HG03457 (cell line): ENCODE measurements around the gene PELO.

Experiments used
- ATAC-seq: cut with Tn5 transposase; IDR thresholded peaks from one replicate; pipeline ENCODE4 v1.9.1; 2021; ENCODE audit warnings: moderate number of reproducible peaks; ENCODE audit not compliant: unreplicated experiment

PELO gene

GRCh38 chr5:52825826-52826225 is 38.1 kb downstream of the PELO start:
- ATAC-seq = peak; percentile 82

DNA sequence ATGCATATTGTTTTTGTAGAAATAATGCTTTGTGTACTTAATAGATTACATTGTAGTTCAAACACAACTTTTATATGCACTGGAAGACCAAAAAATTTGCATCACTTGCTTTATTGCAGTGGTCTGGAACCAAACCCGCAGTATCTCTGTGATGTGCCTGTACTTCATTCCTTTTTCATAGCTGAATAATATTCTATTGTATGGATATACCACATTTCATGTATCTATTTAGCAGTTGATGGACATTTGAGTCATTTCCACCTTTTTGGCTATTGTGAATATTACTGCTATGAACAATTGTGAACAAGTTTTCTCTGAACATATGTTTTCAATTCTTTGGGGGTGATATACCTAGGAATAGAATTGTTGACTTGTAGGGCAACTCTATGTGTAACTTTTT is 40.1 kb downstream of the PELO start:
- ATAC-seq = no peak

GRCh38 chr5:52829664-52830063 is 41.9 kb downstream of the PELO start:
- no peak for ATAC-seq

DNA sequence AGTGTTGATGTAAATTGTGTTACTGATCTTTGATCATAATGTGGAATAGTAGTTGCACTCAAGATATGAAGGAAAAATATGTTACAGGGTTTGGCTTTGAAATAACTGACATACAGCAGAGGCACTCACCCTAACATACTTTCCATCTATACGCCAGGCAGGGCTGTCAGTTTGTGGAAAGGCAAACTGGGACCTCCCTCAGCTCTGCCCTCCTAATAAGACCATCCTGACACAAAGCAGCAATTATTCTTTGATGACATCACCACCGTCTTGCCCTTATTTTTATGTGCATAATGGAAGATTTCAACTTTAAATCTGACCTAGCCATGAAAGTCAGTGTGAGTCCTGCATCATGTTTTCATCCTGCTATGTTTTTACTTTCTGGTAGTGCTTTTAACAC is 42.9 kb downstream of the PELO start:
- no peak for ATAC-seq

DNA sequence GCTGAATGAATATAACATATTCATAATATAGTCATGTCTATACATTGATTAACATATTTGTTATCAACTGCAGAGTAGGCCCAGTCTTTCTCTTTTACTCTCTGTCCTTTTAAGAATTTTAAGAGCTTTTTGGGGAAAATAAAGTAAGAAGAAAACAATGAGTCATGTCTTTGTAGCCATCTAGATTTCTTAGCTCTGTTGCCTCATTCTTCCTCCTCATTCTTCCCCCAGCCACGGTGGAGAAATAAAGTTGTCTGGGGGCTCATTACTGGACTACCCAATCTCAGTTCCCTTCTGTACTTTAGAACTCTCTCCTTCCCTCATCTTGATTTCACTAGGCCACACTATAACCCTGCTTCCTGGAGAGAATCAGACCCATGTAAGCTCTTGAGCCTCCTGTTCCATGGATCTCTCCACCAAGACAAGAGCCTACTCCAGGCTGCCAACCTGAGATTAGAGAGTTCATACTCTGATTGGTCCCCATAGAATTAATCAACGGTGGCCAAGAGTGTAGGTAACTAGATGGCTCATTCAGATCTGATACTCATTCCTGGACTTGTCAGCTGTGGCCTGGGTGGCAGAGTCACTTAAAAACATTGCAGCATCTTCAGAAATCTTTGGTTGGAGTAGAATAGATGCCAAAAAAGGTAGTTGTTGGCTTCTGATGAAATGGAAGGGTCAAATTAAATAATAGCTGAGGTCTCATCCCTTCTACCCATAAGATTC is 44.2 kb downstream of the PELO start:
- ATAC-seq = no peak

DNA sequence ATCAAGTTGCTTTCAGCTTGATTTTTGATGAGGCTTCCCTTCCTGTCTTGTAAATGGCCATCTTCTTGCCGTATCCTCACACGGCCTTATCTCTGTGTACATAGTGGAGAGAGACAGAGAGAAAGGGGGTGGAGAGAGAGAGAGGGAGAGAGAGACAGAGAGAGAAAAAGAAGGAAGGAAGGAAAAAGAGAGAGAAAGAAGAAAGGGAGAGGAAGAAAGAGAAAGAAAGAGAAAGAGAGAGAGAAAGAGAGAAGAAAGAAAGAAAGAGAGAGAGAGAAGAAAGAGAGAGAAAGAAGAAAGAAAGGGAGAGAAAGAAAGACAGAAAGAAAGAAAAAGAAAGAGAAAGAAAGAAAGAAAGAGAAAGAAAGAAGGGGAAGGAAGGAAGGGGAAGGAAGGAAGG is 46.6 kb downstream of the PELO start:
- ATAC-seq = no peak

DNA sequence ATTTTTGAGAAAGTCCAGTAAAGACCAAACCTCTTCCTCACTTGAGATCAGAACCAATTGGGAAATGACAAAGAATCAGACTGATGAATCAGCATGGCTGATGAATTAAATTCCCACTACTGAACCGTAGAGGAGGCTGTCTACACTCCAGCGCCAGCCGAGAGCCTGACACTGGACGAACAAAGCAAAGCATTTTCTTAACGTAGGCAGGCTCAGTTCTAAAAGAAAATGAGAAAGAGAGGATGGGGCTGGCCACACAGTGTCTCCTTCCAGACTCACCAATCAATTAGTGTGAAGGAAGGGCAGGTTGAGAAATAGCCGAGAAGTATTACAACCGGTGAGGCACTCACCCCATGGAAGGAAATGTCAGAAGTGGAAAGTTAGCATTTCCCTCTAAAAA is 49.4 kb downstream of the PELO start:
- ATAC-seq = no peak
